ENCODE results near the gene TRA2B.
"Not testable (repeated sequence)": the region's sequence is repeated elsewhere in the genome, so short reads cannot be mapped to it uniquely, and the experiment has no call there.

The TRA2B gene

GRCh38 chr3:185912512-185912911 lies 25.3 kb downstream of the TRA2B start:
- Histone ChIP-seq H3K36me3 (ENCODE audit: low read depth) (peaks cover 46% of the 10 kb centered on the region), H3K9me3 (ENCODE audit: severe bottlenecking) (no peaks in the 10 kb centered on the region), H3K4me3 (ENCODE audit: severe bottlenecking) (no peak overlapping the region), H3K27ac (ENCODE audit: poor library complexity, severe bottlenecking) (no peak overlapping the region), H3K27me3 (ENCODE audit: insufficient read depth, poor library complexity, severe bottlenecking) (no peaks in the 10 kb centered on the region), H3K4me1 (ENCODE audit: insufficient read depth, poor library complexity, severe bottlenecking) (no peaks in the 10 kb centered on the region)
- ATAC-seq (ENCODE audit: low read depth) (no peak), DNase-seq (ENCODE audit: low spot score) (no peak)
- TF ChIP-seq CTCF (IDR thresholded peaks at IDR 0.05; ENCODE audit: poor library complexity, severe bottlenecking) = no peak

GRCh38 chr3:185911076-185911448 lies 26.8 kb downstream of the TRA2B start:
- DNase-seq (ENCODE audit: low spot score); H3K27ac ChIP-seq (ENCODE audit: poor library complexity, severe bottlenecking); H3K27me3 ChIP-seq (ENCODE audit: insufficient read depth, poor library complexity, severe bottlenecking); H3K9me3 ChIP-seq (ENCODE audit: severe bottlenecking); H3K4me3 ChIP-seq (ENCODE audit: severe bottlenecking); H3K4me1 ChIP-seq (ENCODE audit: insufficient read depth, poor library complexity, severe bottlenecking): not testable (repeated sequence)
- ATAC-seq (ENCODE audit: low read depth) = peak; percentile 4; the same call in 2 of the 3 replicates
- H3K36me3 ChIP-seq (ENCODE audit: low read depth) = peaks cover 31% of the 10 kb centered on the region

GRCh38 chr3:185910322-185911075 lies 27.3 kb downstream of the TRA2B start:
- not testable (repeated sequence) for DNase-seq (ENCODE audit: low spot score)
- H3K36me3 ChIP-seq (ENCODE audit: low read depth) = peaks cover 26% of the 10 kb centered on the region
- ATAC-seq (ENCODE audit: low read depth) = peak; percentile 9

GRCh38 chr3:185909913-185910312 lies 27.9 kb downstream of the TRA2B start:
- ATAC-seq (ENCODE audit: low read depth); H3K9me3 ChIP-seq (ENCODE audit: severe bottlenecking); DNase-seq (ENCODE audit: low spot score); H3K27me3 ChIP-seq (ENCODE audit: insufficient read depth, poor library complexity, severe bottlenecking); H3K27ac ChIP-seq (ENCODE audit: poor library complexity, severe bottlenecking); H3K4me3 ChIP-seq (ENCODE audit: severe bottlenecking); H3K4me1 ChIP-seq (ENCODE audit: insufficient read depth, poor library complexity, severe bottlenecking): not testable (repeated sequence)
- H3K36me3 ChIP-seq (ENCODE audit: low read depth) = peaks cover 20% of the 10 kb centered on the region

More at GRCh38 chr3:185910322-185911075, 27.3 kb downstream of the TRA2B start:
- not testable (repeated sequence) for H3K27me3 ChIP-seq (ENCODE audit: insufficient read depth, poor library complexity, severe bottlenecking); H3K27ac ChIP-seq (ENCODE audit: poor library complexity, severe bottlenecking); H3K4me3 ChIP-seq (ENCODE audit: severe bottlenecking); H3K9me3 ChIP-seq (ENCODE audit: severe bottlenecking); H3K4me1 ChIP-seq (ENCODE audit: insufficient read depth, poor library complexity, severe bottlenecking)

- DNase-seq (ENCODE audit: low spot score) = peak; percentile 93
- Histone ChIP-seq H3K27me3 (ENCODE audit: insufficient read depth, poor library complexity, severe bottlenecking) (no peaks in the 10 kb centered on the region), H3K4me3 (ENCODE audit: severe bottlenecking) (no peak overlapping the region), H3K9me3 (ENCODE audit: severe bottlenecking) (no peaks in the 10 kb centered on the region), H3K4me1 (ENCODE audit: insufficient read depth, poor library complexity, severe bottlenecking) (peaks cover 7% of the 10 kb centered on the region), H3K27ac (ENCODE audit: poor library complexity, severe bottlenecking) (peak overlapping the region; percentile 18), H3K36me3 (ENCODE audit: low read depth) (no peaks in the 10 kb centered on the region)
- TF ChIP-seq CTCF (IDR thresholded peaks at IDR 0.05; ENCODE audit: poor library complexity, severe bottlenecking) = no peak
- ATAC-seq (ENCODE audit: low read depth) = peak; percentile 100
Measured at GRCh38 chr3:185900228-185900627, 37.6 kb downstream of the TRA2B start.

GRCh38 chr3:185896636-185897035 lies 41.2 kb downstream of the TRA2B start:
- H3K27ac ChIP-seq (ENCODE audit: poor library complexity, severe bottlenecking) = no peak overlapping the region
- H3K27me3 ChIP-seq (ENCODE audit: insufficient read depth, poor library complexity, severe bottlenecking) = no peaks in the 10 kb centered on the region
- no peaks in the 10 kb centered on the region for H3K36me3 ChIP-seq (ENCODE audit: low read depth)
- no peak for TF ChIP-seq CTCF (IDR thresholded peaks at IDR 0.05; ENCODE audit: poor library complexity, severe bottlenecking)
- no peaks in the 10 kb centered on the region for H3K9me3 ChIP-seq (ENCODE audit: severe bottlenecking)
- no peak overlapping the region for H3K4me3 ChIP-seq (ENCODE audit: severe bottlenecking)
- H3K4me1 ChIP-seq (ENCODE audit: insufficient read depth, poor library complexity, severe bottlenecking) = peaks cover 7% of the 10 kb centered on the region
- no peak for DNase-seq (ENCODE audit: low spot score)
- ATAC-seq (ENCODE audit: low read depth) = no peak
